Stomach smooth muscle (tissue), 2 donors: ENCODE results near the gene PRR14L.
A peak's percentile ranks its signal among the peaks of the same experiment; 100 is the strongest.
"Not testable (repeated sequence)": the region's sequence is repeated elsewhere in the genome, so short reads cannot be mapped to it uniquely, and the experiment has no call there.

Source experiments
- H3K27ac ChIP-seq: one replicate; pipeline ENCODE4 v1.7.0; 2013; ENCODE audit warnings: mild to moderate bottlenecking, low read length, inconsistent platforms
- H3K27me3 ChIP-seq, 2 donors: one replicate each; pipeline ENCODE4 v1.7.0; 2013; ENCODE audit warnings: low read length in 2 of 2; ENCODE audit not compliant: insufficient read depth in 2 of 2, control insufficient read depth in 1 of 2
- H3K36me3 ChIP-seq, 2 donors: one replicate each; pipeline ENCODE4 v1.7.0; 2013; ENCODE audit warnings: low read length in 2 of 2; ENCODE audit not compliant: control insufficient read depth in 2 of 2, insufficient read depth in 2 of 2
- H3K4me1 ChIP-seq: one replicate; pipeline ENCODE4 v1.7.0; 2013; ENCODE audit warnings: low read length; ENCODE audit not compliant: control insufficient read depth, insufficient read depth
- H3K4me3 ChIP-seq, 2 donors: one replicate each; pipeline ENCODE4 v1.7.0; 2013; ENCODE audit warnings: low read length in 2 of 2
- H3K9ac ChIP-seq, 2 donors: one replicate each; pipeline ENCODE4 v1.7.0; 2013; ENCODE audit warnings: low read length in 2 of 2, mild to moderate bottlenecking in 1 of 2
- H3K9me3 ChIP-seq, 2 donors: one replicate each; pipeline ENCODE4 v1.7.0; 2013; ENCODE audit warnings: low read length in 2 of 2; ENCODE audit not compliant: control insufficient read depth in 2 of 2
- donor health status: healthy.
- donor health status: Pancreatic carcinoma.

The PRR14L gene

GRCh38 chr22:31681349-31682345, 68.3 kb downstream of the PRR14L start:
- peaks cover 33% of the 10 kb centered on the region for H3K4me1 ChIP-seq
- H3K9me3 ChIP-seq: no peaks in the 10 kb centered on the region
- H3K9ac ChIP-seq: peak overlapping the region in 1 of 2 donors; percentile 5
- peak overlapping the region in 1 of 2 donors; percentile 40 for H3K4me3 ChIP-seq
- H3K27ac ChIP-seq: peak overlapping the region; percentile 60
- no peaks in the 10 kb centered on the region for H3K27me3 ChIP-seq
- peaks cover 10 to 13% of the 10 kb centered on the region in 2 donors for H3K36me3 ChIP-seq

- H3K27ac ChIP-seq: peak overlapping the region; percentile 60
Observed at GRCh38 chr22:31680861-31681341, 69.0 kb downstream of the PRR14L start.

GRCh38 chr22:31678748-31679147, 71.2 kb downstream of the PRR14L start:
- Histone ChIP-seq H3K36me3 (peaks cover 0 to 1% of the 10 kb centered on the region in 2 donors), H3K9me3 (no peaks in the 10 kb centered on the region), H3K9ac (no peak overlapping the region), H3K4me3 (no peak overlapping the region), H3K27ac (no peak overlapping the region), H3K4me1 (peaks cover 37% of the 10 kb centered on the region), H3K27me3 (no peaks in the 10 kb centered on the region)

More at GRCh38 chr22:31680861-31681341, 69.0 kb downstream of the PRR14L start:
- peaks cover 37% of the 10 kb centered on the region for H3K4me1 ChIP-seq
- H3K4me3 ChIP-seq: no peak overlapping the region
- no peaks in the 10 kb centered on the region for H3K27me3 ChIP-seq
- peaks cover 10 to 13% of the 10 kb centered on the region in 2 donors for H3K36me3 ChIP-seq
- H3K9me3 ChIP-seq: no peaks in the 10 kb centered on the region
- no peak overlapping the region for H3K9ac ChIP-seq

- H3K36me3 ChIP-seq: no peaks in the 10 kb centered on the region
- peak overlapping the region; percentile 71 to 73 for H3K4me3 ChIP-seq
- H3K27ac ChIP-seq: no peak overlapping the region
- peak overlapping the region; percentile 64 to 67 for H3K9ac ChIP-seq
- no peaks in the 10 kb centered on the region for H3K9me3 ChIP-seq
- peaks cover 26% of the 10 kb centered on the region for H3K4me1 ChIP-seq
- H3K27me3 ChIP-seq: no peaks in the 10 kb centered on the region
Observed at GRCh38 chr22:31676700-31677099, 73.2 kb downstream of the PRR14L start.

GRCh38 chr22:31674219-31674618, 75.7 kb downstream of the PRR14L start:
- H3K27me3 ChIP-seq, H3K9me3 ChIP-seq, H3K4me1 ChIP-seq, H3K4me3 ChIP-seq, H3K36me3 ChIP-seq, H3K9ac ChIP-seq, H3K27ac ChIP-seq: not testable (repeated sequence)

GRCh38 chr22:31668849-31669248, 81.1 kb downstream of the PRR14L start:
- not testable (repeated sequence) for H3K27ac ChIP-seq, H3K9me3 ChIP-seq, H3K36me3 ChIP-seq, H3K9ac ChIP-seq, H3K27me3 ChIP-seq, H3K4me3 ChIP-seq, H3K4me1 ChIP-seq

- Histone ChIP-seq H3K36me3 (no peaks in the 10 kb centered on the region), H3K27ac (peak overlapping the region; percentile 49), H3K9me3 (no peaks in the 10 kb centered on the region), H3K4me3 (peak overlapping the region; percentile 98 to 100), H3K4me1 (peaks cover 15% of the 10 kb centered on the region), H3K9ac (peak overlapping the region; percentile 77 to 94), H3K27me3 (no peaks in the 10 kb centered on the region)
Observed at GRCh38 chr22:31662668-31663037, 87.3 kb downstream of the PRR14L start.

- peaks cover 15% of the 10 kb centered on the region for H3K4me1 ChIP-seq
- H3K4me3 ChIP-seq: peak within 1 kb of the TSS; percentile 98 to 100
- no peaks in the 10 kb centered on the region for H3K9me3 ChIP-seq
- peak within 1 kb of the TSS; percentile 87 to 94 for H3K9ac ChIP-seq
- no peaks in the 10 kb centered on the region for H3K36me3 ChIP-seq
- peak within 1 kb of the TSS; percentile 49 for H3K27ac ChIP-seq
- no peaks in the 10 kb centered on the region for H3K27me3 ChIP-seq
Observed at GRCh38 chr22:31661851-31662667, 87.9 kb downstream of the PRR14L start, which contains the start of gene PISD. Gene PISD, minus strand, starts transcription at chr22:31662215. Its CDS starts 7 bp downstream, at chr22:31662208.

GRCh38 chr22:31660860-31661341, 89.0 kb downstream of the PRR14L start:
- not testable (repeated sequence) for H3K27ac ChIP-seq, H3K36me3 ChIP-seq, H3K9ac ChIP-seq, H3K9me3 ChIP-seq, H3K27me3 ChIP-seq
- H3K4me3 ChIP-seq: peak overlapping the region; percentile 98 to 100
- H3K4me1 ChIP-seq: peaks cover 15% of the 10 kb centered on the region

GRCh38 chr22:31659246-31659645, 90.7 kb downstream of the PRR14L start:
- Histone ChIP-seq H3K36me3 (no peaks in the 10 kb centered on the region), H3K27me3 (no peaks in the 10 kb centered on the region), H3K27ac (no peak overlapping the region), H3K9me3 (no peaks in the 10 kb centered on the region), H3K4me1 (peaks cover 15% of the 10 kb centered on the region), H3K9ac (no peak overlapping the region), H3K4me3 (no peak overlapping the region)
